PC-9 (cell line): ENCODE data around the gene PPP1R13L. TPM values are rescaled to one million over a fixed set of nuclear protein-coding genes. Genes with fewer than 3 reads are reported as not detected.

Experiments used
- BruUV-seq: library from RNA; stranded (reverse); fragments of 400-500 nt; replicated peaks from 2 replicates; lab custom pipeline; 2021; lab: Mats Ljungman, UMichigan
- CTCF ChIA-PET: fragments of 300-600 bp; sonication (Branson Sonifier 250); formaldehyde crosslinking; loops from one replicate; lab custom pipeline; 2022; ENCODE audit warnings: antibody characterized with exemption; lab: Charles Lee
- POLR2A ChIA-PET: fragments of 300-600 bp; sonication (Branson Sonifier 250); formaldehyde crosslinking; loops from one replicate; lab custom pipeline; 2022; ENCODE audit warnings: antibody characterized with exemption; ENCODE audit not compliant: unreplicated experiment; lab: Charles Lee
- DNase-seq, 2 experiments: peaks; one replicate each; pipeline versions ENCODE4 v3.0.0 to v3.0.0-alpha.2; 2015 to 2022; ENCODE audit warnings: mixed read lengths in 1 of 2
- H2AFZ ChIP-seq: fragments of 200-600 bp; sonication (generic); 2 replicates; pipeline ENCODE4 v1.8.1; 2017; ENCODE audit warnings: antibody characterized with exemption
- H3F3A ChIP-seq: fragments of 200-600 bp; sonication (generic); 2 replicates; pipeline ENCODE4 v1.8.1; 2017; ENCODE audit warnings: antibody characterized with exemption, mild to moderate bottlenecking, low read depth; ENCODE audit not compliant: insufficient read depth
- H3K27ac ChIP-seq: fragments of 200-600 bp; sonication (generic); 2 replicates; pipeline ENCODE4 v1.6.1; 2016; ENCODE audit warnings: mixed run types
- H3K27me3 ChIP-seq: fragments of 200-600 bp; sonication (generic); 2 replicates; pipeline ENCODE4 v1.6.1; 2016; ENCODE audit warnings: low read depth, mixed run types; ENCODE audit not compliant: insufficient read depth
- H3K36me3 ChIP-seq: fragments of 200-600 bp; sonication (generic); 2 replicates; pipeline ENCODE4 v1.6.1; 2016; ENCODE audit warnings: low read depth, mixed run types
- H3K4me1 ChIP-seq: fragments of 200-600 bp; sonication (generic); replicated peaks from 2 replicates; pipeline ENCODE4 v1.6.1; 2016; ENCODE audit warnings: mixed run types; ENCODE audit not compliant: insufficient read depth
- H3K4me2 ChIP-seq: fragments of 200-600 bp; sonication (generic); 2 replicates; pipeline ENCODE4 v1.6.1; 2017; ENCODE audit warnings: mixed run types
- H3K4me3 ChIP-seq: fragments of 200-600 bp; sonication (generic); 2 replicates; pipeline ENCODE4 v1.6.1; 2016; ENCODE audit warnings: mixed run types
- H3K79me2 ChIP-seq: fragments of 200-600 bp; sonication (generic); 2 replicates; pipeline ENCODE4 v1.6.1; 2017; ENCODE audit warnings: low read depth, mixed run types
- H3K9me2 ChIP-seq: fragments of 200-600 bp; sonication (generic); 2 replicates; pipeline ENCODE4 v1.8.1; 2017; ENCODE audit warnings: mild to moderate bottlenecking; ENCODE audit not compliant: insufficient read depth
- H3K9me3 ChIP-seq: fragments of 200-600 bp; sonication (generic); 2 replicates; pipeline ENCODE4 v1.8.1; 2016; ENCODE audit warnings: low read depth; ENCODE audit not compliant: insufficient read depth
- H4K20me1 ChIP-seq: fragments of 200-600 bp; sonication (generic); 2 replicates; pipeline ENCODE4 v1.8.1; 2017; ENCODE audit not compliant: insufficient read depth
- CTCF ChIP-seq: fragments of 200-600 bp; sonication (generic); conservative IDR thresholded peaks from 2 replicates; pipeline ENCODE4 v1.6.1; 2017; ENCODE audit warnings: mixed run types, antibody characterized with exemption, mild to moderate bottlenecking, moderate library complexity
- EZH2 ChIP-seq: fragments of 200-600 bp; sonication (generic); IDR thresholded peaks from 2 replicates; pipeline ENCODE4 v1.8.0; 2017; ENCODE audit warnings: antibody characterized with exemption, low read depth
- intact Hi-C: fragments of 100-400 bp; cut with micrococcal nuclease; formaldehyde crosslinking; loops from one replicate; pipeline ENCODE4 v1.10.0; 2022; ENCODE audit not compliant: unreplicated experiment
- total RNA-seq: library from RNA; stranded (reverse); gene quantifications from 2 replicates; pipeline ENCODE4 v1.2.3, GENCODE V29; 2021

The PPP1R13L gene
- total RNA-seq, 1 experiment from 2014 or later, result 121 TPM

- peak overlapping the region; percentile 93 for H2AFZ ChIP-seq
- peaks cover 64% of the 10 kb centered on the region for H3F3A ChIP-seq
- no peak overlapping the region for H3K27ac ChIP-seq
- no peaks in the 10 kb centered on the region for H3K79me2 ChIP-seq
- ChIA-PET POLR2A (interaction anchor here (0.7 kb wide), 1 partner anchor 250 kb away, joined by 3 read pairs; no protein-coding TSS in a partner anchor), CTCF (interaction anchor here (0.5 to 1.1 kb wide), 5 partner anchors 11 to 279 kb away, joined by 4 to 11 read pairs (median 6); no protein-coding TSS in a partner anchor)
- no peak for DNase-seq
- no TSS peak for BruUV-seq
- H3K4me2 ChIP-seq, result peak overlapping the region; percentile 93
- TF ChIP-seq CTCF (no peak; the same call in 1 of the 2 replicates), EZH2 (no peak)
- H3K9me2 ChIP-seq, result no peaks in the 10 kb centered on the region
- H4K20me1 ChIP-seq, result no peaks in the 10 kb centered on the region
- H3K9me3 ChIP-seq, result no peaks in the 10 kb centered on the region
- intact Hi-C loops, result no loop called here
- no peaks in the 10 kb centered on the region for H3K27me3 ChIP-seq
- no peaks in the 10 kb centered on the region for H3K36me3 ChIP-seq
- peaks cover 31% of the 10 kb centered on the region for H3K4me1 ChIP-seq
- H3K4me3 ChIP-seq, result peak overlapping the region; percentile 84
Observed at GRCh38 chr19:45428384-45429231, 23.7 kb upstream of the PPP1R13L start.

GRCh38 chr19:45424191-45425058, 19.6 kb upstream of the PPP1R13L start:
- H3K4me2 ChIP-seq, result peak overlapping the region; percentile 92
- H3K4me3 ChIP-seq, result peak overlapping the region; percentile 77
- CTCF ChIA-PET, result no interaction called here
- H3F3A ChIP-seq, result peaks cover 54% of the 10 kb centered on the region
- no peaks in the 10 kb centered on the region for H3K9me2 ChIP-seq
- peak; percentile 81 to 99 for DNase-seq
- POLR2A ChIA-PET, result interaction anchor here (0.7 kb wide), 2 partner anchors 21 to 213 kb away, joined by 4 to 8 read pairs; no protein-coding TSS in a partner anchor
- H4K20me1 ChIP-seq, result no peaks in the 10 kb centered on the region
- intact Hi-C loops, result loop anchor here (5.0 kb wide), 1 partner anchor 343 kb away; the partner anchor contains the start of gene SIX5
- no peaks in the 10 kb centered on the region for H3K27me3 ChIP-seq
- TF ChIP-seq CTCF (no peak), EZH2 (no peak)
- H3K36me3 ChIP-seq, result peaks cover 5% of the 10 kb centered on the region; the same call in 1 of the 2 replicates
- no peaks in the 10 kb centered on the region for H3K9me3 ChIP-seq
- peaks cover 43% of the 10 kb centered on the region for H3K4me1 ChIP-seq
- H3K79me2 ChIP-seq, result peaks cover 24% of the 10 kb centered on the region
- peak overlapping the region; percentile 99 for H3K27ac ChIP-seq
- H2AFZ ChIP-seq, result peak overlapping the region; percentile 66
- BruUV-seq, result no TSS peak
